ENCODE data around the gene ISLR2.

ISLR2 gene

DNA sequence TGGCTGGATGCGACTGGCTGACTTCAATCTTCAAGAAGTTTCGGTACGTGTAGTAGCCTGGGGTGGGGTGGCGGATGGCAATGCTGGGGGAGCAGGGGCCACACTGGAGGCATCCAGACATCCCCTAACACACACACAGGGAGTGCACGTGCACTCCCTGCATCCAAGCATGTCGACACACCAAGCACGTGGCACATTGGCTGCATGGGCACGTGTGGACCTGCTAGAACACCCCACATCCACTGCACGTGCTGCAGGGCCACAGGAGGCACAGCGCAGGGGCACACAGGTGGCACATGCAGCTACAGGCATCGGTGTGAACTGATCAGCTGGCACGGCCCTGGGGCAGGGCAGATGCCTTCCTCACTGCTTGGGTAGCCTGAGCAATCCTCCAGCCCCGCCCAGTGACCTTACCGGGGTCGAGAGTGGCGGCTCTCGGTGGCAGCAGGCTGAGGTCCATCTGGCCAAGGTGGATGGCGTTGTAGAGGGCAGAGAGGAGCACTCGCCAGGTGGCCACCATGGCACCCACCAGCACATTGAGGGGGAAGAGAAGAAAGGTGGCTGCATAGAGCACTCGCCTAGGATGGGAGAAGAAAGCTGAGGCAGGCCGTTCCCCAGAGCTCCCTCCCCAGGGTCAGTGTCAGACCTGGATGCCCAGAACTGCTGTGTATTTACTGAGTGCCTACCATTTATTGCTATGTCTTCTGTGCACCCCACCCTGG lies 50.7 kb downstream of the ISLR2 start:
- no peak for DNase-seq
- Histone ChIP-seq H3K9me3 (ENCODE audit: insufficient read depth, low read length, severe bottlenecking) (no peaks in the 10 kb centered on the region), H3K27me3 (ENCODE audit: insufficient read depth, low read length, poor library complexity) (no peaks in the 10 kb centered on the region), H3K27ac (ENCODE audit: low read length) (no peak overlapping the region), H3K9ac (ENCODE audit: low read depth, low read length) (no peak overlapping the region), H3K4me2 (ENCODE audit: insufficient read depth, low read length) (no peak overlapping the region), H4K20me1 (ENCODE audit: insufficient read depth, low read length) (no peaks in the 10 kb centered on the region; the same call in 1 of the 2 replicates), H3K79me2 (ENCODE audit: insufficient read depth, low read length) (no peaks in the 10 kb centered on the region), H2AFZ (ENCODE audit: low read depth, low read length) (no peak overlapping the region), H3K4me1 (ENCODE audit: insufficient read depth, low read length) (no peaks in the 10 kb centered on the region), H3K4me3 (ENCODE audit: low read depth in 1 of 2, low read length in 2 of 2) (no peak overlapping the region), H3K36me3 (ENCODE audit: insufficient read depth, low read length) (no peaks in the 10 kb centered on the region)
- no peak for ATAC-seq (ENCODE audit: insufficient read depth, low read depth)
- TF ChIP-seq CTCF (IDR thresholded peaks at IDR 0.05; ENCODE audit: borderline replicate concordance, extremely low read depth, low read length, poor library complexity, severe bottlenecking) (no peak), EZH2 (IDR thresholded peaks at IDR 0.05; ENCODE audit: borderline replicate concordance, low read depth, low read length, severe bottlenecking) (no peak)

- Histone ChIP-seq H3K4me1 (ENCODE audit: insufficient read depth, low read length) (no peaks in the 10 kb centered on the region), H4K20me1 (ENCODE audit: insufficient read depth, low read length) (no peaks in the 10 kb centered on the region; the same call in 1 of the 2 replicates), H3K27ac (ENCODE audit: low read length) (no peak overlapping the region), H3K27me3 (ENCODE audit: insufficient read depth, low read length, poor library complexity) (no peaks in the 10 kb centered on the region), H3K4me2 (ENCODE audit: insufficient read depth, low read length) (no peak overlapping the region), H3K9me3 (ENCODE audit: insufficient read depth, low read length, severe bottlenecking) (no peaks in the 10 kb centered on the region), H3K79me2 (ENCODE audit: insufficient read depth, low read length) (no peaks in the 10 kb centered on the region), H3K9ac (ENCODE audit: low read depth, low read length) (no peak overlapping the region), H3K36me3 (ENCODE audit: insufficient read depth, low read length) (no peaks in the 10 kb centered on the region), H2AFZ (ENCODE audit: low read depth, low read length) (no peak overlapping the region), H3K4me3 (ENCODE audit: low read depth in 1 of 2, low read length in 2 of 2) (no peak overlapping the region)
- TF ChIP-seq EZH2 (IDR thresholded peaks at IDR 0.05; ENCODE audit: borderline replicate concordance, low read depth, low read length, severe bottlenecking) (no peak), CTCF (IDR thresholded peaks at IDR 0.05; ENCODE audit: borderline replicate concordance, extremely low read depth, low read length, poor library complexity, severe bottlenecking) (no peak)
- DNase-seq: no peak
- no peak for ATAC-seq (ENCODE audit: insufficient read depth, low read depth)
These were observed 51.7 kb downstream of the ISLR2 start for GRCh38 chr15:74182131-74182530.

- no peak overlapping the region for H3K9ac ChIP-seq (ENCODE audit: low read depth, low read length)
- no peak overlapping the region for H3K27ac ChIP-seq (ENCODE audit: low read length)
- peaks cover 3% of the 10 kb centered on the region for H3K27me3 ChIP-seq (ENCODE audit: insufficient read depth, low read length, poor library complexity)
- ATAC-seq (ENCODE audit: insufficient read depth, low read depth) (no peak), DNase-seq (no peak)
- no peak overlapping the region for H3K4me2 ChIP-seq (ENCODE audit: insufficient read depth, low read length)
- H3K4me1 ChIP-seq (ENCODE audit: insufficient read depth, low read length): no peaks in the 10 kb centered on the region
- H2AFZ ChIP-seq (ENCODE audit: low read depth, low read length): no peak overlapping the region
- no peak overlapping the region for H3K4me3 ChIP-seq (ENCODE audit: low read depth in 1 of 2, low read length in 2 of 2)
- no peaks in the 10 kb centered on the region for H3K79me2 ChIP-seq (ENCODE audit: insufficient read depth, low read length)
- no peaks in the 10 kb centered on the region for H3K36me3 ChIP-seq (ENCODE audit: insufficient read depth, low read length)
- no peaks in the 10 kb centered on the region; the same call in 1 of the 2 replicates for H4K20me1 ChIP-seq (ENCODE audit: insufficient read depth, low read length)
- TF ChIP-seq EZH2 (IDR thresholded peaks at IDR 0.05; ENCODE audit: borderline replicate concordance, low read depth, low read length, severe bottlenecking) (no peak), CTCF (IDR thresholded peaks at IDR 0.05; ENCODE audit: borderline replicate concordance, extremely low read depth, low read length, poor library complexity, severe bottlenecking) (no peak)
- H3K9me3 ChIP-seq (ENCODE audit: insufficient read depth, low read length, severe bottlenecking): no peaks in the 10 kb centered on the region
These were observed 54.3 kb downstream of the ISLR2 start for GRCh38 chr15:74184582-74185091.
